Osteoblast (primary cell): ENCODE data around the gene FBXW10B. TPM values are rescaled to one million over a fixed set of nuclear protein-coding genes. Genes with fewer than 3 reads are reported as not detected.
"Not testable (repeated sequence)": the region's sequence is repeated elsewhere in the genome, so short reads cannot be mapped to it uniquely, and the experiment has no call there.

Source experiments
- DNase-seq: peaks from one replicate; pipeline ENCODE4 v3.0.0; 2011; ENCODE audit warnings: low spot score, mixed read lengths; ENCODE audit not compliant: insufficient read length; ENCODE audit errors: missing footprints
- H2AFZ ChIP-seq: 2 replicates; pipeline ENCODE4 v1.6.0; 2011; ENCODE audit warnings: mild to moderate bottlenecking, low read length
- H3K27ac ChIP-seq: 2 replicates; pipeline ENCODE4 v1.5.1; 2011; ENCODE audit warnings: mild to moderate bottlenecking, low read depth, low read length, moderate library complexity
- H3K27me3 ChIP-seq: 2 replicates; pipeline ENCODE4 v1.6.0; 2012; ENCODE audit warnings: mild to moderate bottlenecking, control low read depth, inconsistent platforms, low read length, moderate library complexity; ENCODE audit not compliant: insufficient read depth
- H3K36me3 ChIP-seq: 2 replicates; pipeline ENCODE4 v1.5.1; 2011; ENCODE audit warnings: mild to moderate bottlenecking, low read length, control low read depth, moderate library complexity; ENCODE audit not compliant: insufficient read depth
- H3K4me1 ChIP-seq: 2 replicates; pipeline ENCODE4 v1.5.1; 2011; ENCODE audit warnings: mild to moderate bottlenecking, low read length, control low read depth, moderate library complexity; ENCODE audit not compliant: insufficient read depth
- H3K4me2 ChIP-seq: 2 replicates; pipeline ENCODE4 v1.6.0; 2011; ENCODE audit warnings: mild to moderate bottlenecking, low read length; ENCODE audit not compliant: insufficient read depth
- H3K4me3 ChIP-seq: fragments of 200-600 bp; sonication (generic); 3 replicates; pipeline ENCODE4 v1.5.1; 2012; ENCODE audit warnings: mild to moderate bottlenecking, low read length, inconsistent platforms; ENCODE audit not compliant: insufficient read depth
- H3K79me2 ChIP-seq: 2 replicates; pipeline ENCODE4 v1.6.0; 2012; ENCODE audit warnings: mild to moderate bottlenecking, low read length, control low read depth, inconsistent platforms; ENCODE audit not compliant: insufficient read depth
- H3K9me3 ChIP-seq: 2 replicates; pipeline ENCODE4 v1.5.1; 2011; ENCODE audit warnings: low read depth, low read length, control low read depth
- H4K20me1 ChIP-seq: 2 replicates; pipeline ENCODE4 v1.6.0; 2012; ENCODE audit warnings: mild to moderate bottlenecking, low read length, control low read depth; ENCODE audit not compliant: insufficient read depth
- total RNA-seq: library from RNA; depleted of rRNA; stranded (reverse); fragments of >200 nt; gene quantifications from 2 replicates; pipeline ENCODE4 v1.2.3, GENCODE V29; 2012

FBXW10B gene
- total RNA-seq, 1 donor: 0.36 TPM

DNA sequence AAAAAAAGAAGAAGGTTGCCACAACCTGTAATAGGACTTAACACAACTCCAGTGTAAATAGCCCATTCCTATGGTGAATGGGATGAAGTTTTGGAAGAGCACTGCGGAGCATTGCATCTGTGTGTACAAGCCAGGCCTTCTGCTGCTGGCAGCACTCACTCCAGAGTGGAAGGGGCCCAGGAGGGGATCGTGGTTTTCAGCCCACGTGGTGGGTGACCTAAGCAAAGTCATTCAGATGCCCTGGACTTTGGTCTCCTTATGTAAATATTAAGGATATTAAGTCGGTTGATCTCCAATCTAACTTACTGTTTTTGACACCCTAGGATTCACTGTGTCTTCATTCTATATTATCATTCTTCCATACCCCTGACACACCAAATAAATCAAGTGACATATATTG lies 2.7 kb downstream of the FBXW10B start:
- H4K20me1 ChIP-seq, H3K79me2 ChIP-seq, H3K27me3 ChIP-seq, H3K36me3 ChIP-seq, H2AFZ ChIP-seq, DNase-seq, H3K9me3 ChIP-seq, H3K4me2 ChIP-seq, H3K4me1 ChIP-seq, H3K4me3 ChIP-seq, H3K27ac ChIP-seq: not testable (repeated sequence)

DNA sequence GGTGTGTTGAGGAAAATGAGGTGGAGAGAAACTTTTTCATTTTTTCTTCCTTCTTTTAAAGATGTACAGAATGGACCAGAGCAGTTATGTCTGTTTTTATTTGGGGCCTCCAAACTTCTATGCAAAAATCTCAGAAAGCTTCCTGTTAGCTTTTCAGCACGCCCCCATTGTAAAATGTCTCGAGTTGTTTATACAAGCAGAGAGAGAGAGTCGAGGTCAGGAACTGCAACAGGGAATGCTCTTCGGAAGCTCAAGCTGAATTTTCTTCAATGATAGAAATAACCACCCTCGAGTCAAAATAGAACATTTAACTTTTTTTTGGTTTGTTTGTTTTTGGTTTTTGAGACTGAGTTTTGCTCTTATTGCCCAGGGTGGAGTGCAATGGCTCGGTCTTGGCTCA lies 3.7 kb downstream of the FBXW10B start:
- not testable (repeated sequence) for H3K4me3 ChIP-seq, H3K27me3 ChIP-seq, DNase-seq, H3K36me3 ChIP-seq, H3K27ac ChIP-seq, H3K4me2 ChIP-seq, H3K4me1 ChIP-seq, H2AFZ ChIP-seq, H4K20me1 ChIP-seq, H3K9me3 ChIP-seq, H3K79me2 ChIP-seq

DNA sequence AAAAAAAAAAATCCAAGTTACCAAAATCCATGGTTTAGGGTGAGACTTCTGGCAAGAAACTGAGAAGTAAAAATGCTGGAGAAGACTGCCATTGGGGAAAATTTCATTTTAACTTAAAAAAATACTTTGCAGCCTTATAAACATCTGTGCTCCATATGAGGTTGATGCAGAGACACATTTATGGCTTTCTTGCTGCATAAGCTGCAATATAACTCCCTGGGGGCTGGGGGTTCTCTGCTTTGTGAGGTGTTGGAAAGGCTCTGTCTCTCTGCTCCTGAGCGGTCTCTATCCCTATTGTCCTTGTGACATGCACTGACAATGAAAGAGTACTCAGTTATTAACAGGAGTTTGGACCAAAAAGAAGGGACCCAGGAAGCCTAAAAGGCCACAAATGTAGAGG lies 6.4 kb downstream of the FBXW10B start:
- not testable (repeated sequence) for H3K36me3 ChIP-seq, H3K27me3 ChIP-seq, H4K20me1 ChIP-seq, H3K27ac ChIP-seq, H3K9me3 ChIP-seq, H3K4me3 ChIP-seq, H3K79me2 ChIP-seq, H2AFZ ChIP-seq, H3K4me1 ChIP-seq, H3K4me2 ChIP-seq, DNase-seq

DNA sequence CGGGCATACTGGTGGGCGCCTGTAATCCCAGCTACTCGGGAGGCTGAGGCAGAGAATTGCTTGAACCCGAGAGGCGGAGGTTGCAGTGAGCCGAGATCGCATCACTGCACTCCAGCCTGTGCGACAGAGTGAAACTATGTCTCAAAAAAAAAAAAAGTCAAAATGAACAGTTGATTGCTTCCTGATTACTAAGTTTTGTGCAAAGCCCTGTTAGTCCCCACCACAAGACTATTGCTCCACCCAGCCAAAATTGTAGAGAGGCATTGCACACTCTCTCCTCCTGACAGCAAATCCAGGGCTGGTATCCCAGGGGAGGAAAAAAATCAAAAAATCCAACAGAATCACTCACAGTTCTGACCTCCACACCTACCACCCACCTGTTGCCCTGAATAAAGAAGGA lies 26.5 kb downstream of the FBXW10B start:
- not testable (repeated sequence) for H3K4me2 ChIP-seq, H3K27ac ChIP-seq, H3K27me3 ChIP-seq, H3K9me3 ChIP-seq, DNase-seq, H3K36me3 ChIP-seq, H3K79me2 ChIP-seq, H2AFZ ChIP-seq, H3K4me3 ChIP-seq, H3K4me1 ChIP-seq, H4K20me1 ChIP-seq

DNA sequence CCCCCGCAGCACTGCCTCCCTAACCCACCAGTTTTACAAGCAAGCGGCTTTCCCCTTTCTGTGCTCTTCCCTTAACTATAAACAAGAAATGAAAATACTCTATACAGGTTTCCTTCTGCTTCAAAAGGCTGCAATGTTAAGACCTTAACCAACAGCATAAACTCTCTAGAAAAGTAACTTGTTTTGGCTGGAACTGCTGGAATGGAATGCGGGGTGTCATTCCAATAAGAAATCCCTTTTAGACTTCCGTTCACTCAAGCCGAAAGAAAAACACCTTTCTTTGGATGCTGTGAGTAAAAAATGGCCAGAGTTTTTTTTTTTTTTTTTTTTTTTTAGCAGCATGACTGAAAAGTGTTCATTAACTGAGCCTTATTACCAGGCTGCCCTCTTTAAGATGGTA lies 27.5 kb downstream of the FBXW10B start:
- H3K27ac ChIP-seq, H2AFZ ChIP-seq, H3K4me1 ChIP-seq, DNase-seq, H3K27me3 ChIP-seq, H4K20me1 ChIP-seq, H3K4me2 ChIP-seq, H3K4me3 ChIP-seq, H3K36me3 ChIP-seq, H3K79me2 ChIP-seq, H3K9me3 ChIP-seq: not testable (repeated sequence)

DNA sequence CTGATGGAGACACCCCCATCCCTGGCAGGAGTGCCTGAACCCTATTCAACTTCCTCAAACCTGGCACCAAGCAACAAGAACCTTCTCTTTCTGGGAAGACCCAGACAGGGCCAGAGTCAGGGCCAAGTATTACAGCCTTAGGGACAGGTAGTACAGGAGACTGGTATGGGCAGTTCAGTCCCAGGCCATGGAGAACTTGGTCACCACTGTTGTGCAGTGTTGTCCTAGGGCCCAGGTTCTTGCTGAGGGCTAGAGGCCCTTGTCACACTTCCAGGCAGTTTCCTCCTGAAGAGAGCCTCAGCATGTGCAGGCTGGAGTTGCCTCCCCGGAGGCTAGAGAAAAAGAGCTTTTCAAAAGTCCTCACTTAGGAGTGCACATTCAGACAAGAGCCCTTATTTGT lies 28.7 kb downstream of the FBXW10B start:
- H3K9me3 ChIP-seq, H3K27ac ChIP-seq, H3K79me2 ChIP-seq, H3K4me2 ChIP-seq, H4K20me1 ChIP-seq, H3K4me3 ChIP-seq, H2AFZ ChIP-seq, H3K27me3 ChIP-seq, DNase-seq, H3K4me1 ChIP-seq, H3K36me3 ChIP-seq: not testable (repeated sequence)

DNA sequence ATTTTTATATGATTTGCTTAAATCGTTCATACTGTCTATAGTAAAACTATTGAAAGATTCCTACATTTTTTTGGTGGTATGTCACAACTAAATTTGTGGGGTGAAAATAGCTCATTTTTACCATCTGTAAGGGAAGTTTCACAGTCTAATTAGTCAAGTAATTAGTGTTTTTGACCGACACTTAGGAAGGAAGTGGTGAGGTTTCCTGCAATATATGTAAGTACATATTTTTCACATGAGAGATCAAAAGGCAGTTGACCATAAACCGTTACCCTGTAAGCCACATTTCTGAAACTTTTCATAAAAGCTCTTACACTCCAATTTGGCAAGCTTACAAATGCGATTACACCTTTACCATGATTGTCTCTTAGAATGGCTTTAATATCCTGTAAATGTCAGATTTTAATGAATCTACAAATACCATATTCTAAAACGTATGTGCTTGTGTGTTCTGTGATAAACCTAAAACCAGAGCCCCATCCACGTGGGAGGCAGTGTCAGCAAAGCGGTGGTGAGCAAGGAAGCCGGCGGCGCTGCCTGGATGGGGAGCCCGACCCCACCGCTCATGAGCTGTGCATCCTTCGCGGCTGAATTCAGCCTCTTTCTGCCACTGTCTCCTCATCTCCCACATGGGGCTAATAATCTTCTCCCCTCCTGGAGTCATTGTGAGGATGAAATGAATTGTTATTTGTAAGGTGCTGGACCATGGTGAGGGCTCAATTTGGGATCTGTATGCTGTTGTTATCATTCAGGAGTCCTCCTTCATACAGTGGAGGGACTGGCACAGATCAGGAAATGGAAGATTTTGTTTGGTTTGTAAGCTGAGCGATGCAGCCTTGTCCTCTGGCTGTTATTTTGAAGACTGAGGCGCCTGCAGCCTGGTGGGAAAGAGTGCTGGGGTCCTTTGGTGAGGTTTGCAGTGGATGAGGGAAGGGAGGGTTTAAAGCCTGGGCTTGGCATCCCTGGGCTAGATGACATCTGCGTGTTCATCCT lies 29.7 kb downstream of the FBXW10B start:
- not testable (repeated sequence) for H3K4me1 ChIP-seq, H3K27ac ChIP-seq, H3K9me3 ChIP-seq, H3K79me2 ChIP-seq, H3K36me3 ChIP-seq, H3K4me2 ChIP-seq, H3K27me3 ChIP-seq, DNase-seq, H4K20me1 ChIP-seq, H2AFZ ChIP-seq, H3K4me3 ChIP-seq

DNA sequence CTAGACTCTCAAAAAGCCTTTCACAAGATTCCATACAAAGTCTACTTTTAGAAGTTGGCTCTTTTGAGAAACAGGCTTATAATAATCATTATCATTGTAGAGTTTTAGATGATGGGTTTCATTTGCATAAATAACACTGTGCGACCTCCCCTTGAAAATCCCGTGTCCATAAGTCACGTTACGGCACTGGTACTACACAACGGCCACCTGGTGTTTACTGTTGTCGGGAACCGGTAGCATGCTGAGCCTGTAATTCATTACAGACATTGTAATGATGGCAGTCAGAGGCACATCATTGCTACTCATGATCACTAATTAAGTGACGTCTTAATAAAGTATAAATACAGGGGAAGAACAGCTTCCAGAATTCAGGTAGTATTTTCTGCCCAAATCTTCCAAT lies 31.5 kb downstream of the FBXW10B start:
- H3K4me3 ChIP-seq, H3K27ac ChIP-seq, H3K9me3 ChIP-seq, H3K4me1 ChIP-seq, H2AFZ ChIP-seq, H3K79me2 ChIP-seq, H3K4me2 ChIP-seq, DNase-seq, H4K20me1 ChIP-seq, H3K27me3 ChIP-seq, H3K36me3 ChIP-seq: not testable (repeated sequence)

DNA sequence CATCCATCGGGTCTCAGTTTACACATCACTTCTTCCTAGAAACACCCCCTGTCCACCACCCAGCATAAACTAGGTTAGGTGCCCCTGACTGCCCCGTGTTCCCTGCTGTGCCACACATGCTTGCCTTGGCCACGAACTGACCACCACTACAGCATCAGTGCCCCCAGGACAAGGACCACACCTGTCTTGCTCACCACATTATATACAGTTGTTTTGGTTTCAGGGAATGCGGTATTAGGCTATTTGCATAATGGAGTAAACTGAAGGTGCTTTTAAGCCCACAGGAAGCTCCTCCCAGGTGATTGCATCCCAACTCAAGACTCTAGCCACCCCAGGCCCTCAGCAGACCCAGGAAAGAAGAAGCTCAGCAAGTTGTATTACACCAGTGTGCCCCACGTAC lies 36.2 kb downstream of the FBXW10B start:
- not testable (repeated sequence) for H4K20me1 ChIP-seq, H3K36me3 ChIP-seq, H3K79me2 ChIP-seq, H2AFZ ChIP-seq, H3K27ac ChIP-seq, H3K4me1 ChIP-seq, H3K4me2 ChIP-seq, H3K27me3 ChIP-seq, DNase-seq, H3K4me3 ChIP-seq, H3K9me3 ChIP-seq
